ENCODE measurements around the gene TFR2. TPM values are rescaled to one million over a fixed set of nuclear protein-coding genes. Genes with fewer than 3 reads are reported as not detected.

The TFR2 gene
- total RNA-seq, 2 donors from 2014 or later: 0.57 to 0.83 TPM

Other genes with a start within 250 kb of the TFR2 start
- gene ZCWPW1, start 212.8 kb downstream of the TFR2 start, total RNA-seq: 1 to 10 TPM; 2.9 to 3.5 TPM
- 10 to 100 TPM; 19.8 to 21.8 TPM for gene MEPCE, start 211.7 kb downstream of the TFR2 start, total RNA-seq
- 10 to 100 TPM; 16.7 to 23.9 TPM for gene PPP1R35, start 205.1 kb downstream of the TFR2 start, total RNA-seq
- gene SPACDR, start 177.3 kb downstream of the TFR2 start, total RNA-seq: under 1 TPM in 1 of 2 donors, not detected in 1; 0.62 TPM
- gene TSC22D4, start 162.3 kb downstream of the TFR2 start, total RNA-seq: 10 to 100 TPM; 25.3 to 29.1 TPM
- gene NYAP1, start 157.6 kb downstream of the TFR2 start, total RNA-seq: 1 to 10 TPM in 1 of 2 donors, under 1 TPM in 1; 0.86 to 1.4 TPM
- 10 to 100 TPM; 18.8 to 20.4 TPM for gene AGFG2, start 102.3 kb downstream of the TFR2 start, total RNA-seq
- 1 to 10 TPM; 2.8 to 5.0 TPM for gene SAP25, start 67.7 kb downstream of the TFR2 start, total RNA-seq
- 10 to 100 TPM; 28.5 to 30.7 TPM for gene LRCH4, start 55.4 kb downstream of the TFR2 start, total RNA-seq
- gene FBXO24, start 55.2 kb downstream of the TFR2 start, total RNA-seq: under 1 TPM; 0.14 to 0.51 TPM
- 100 to 1,000 TPM in 1 of 2 donors, 10 to 100 TPM in 1; 79.5 to 230 TPM for gene PCOLCE, start 39.2 kb downstream of the TFR2 start, total RNA-seq
- gene MOSPD3, start 29.0 kb downstream of the TFR2 start, total RNA-seq: 10 to 100 TPM; 10.8 to 16.3 TPM
- gene ACTL6B, start 14.9 kb upstream of the TFR2 start, total RNA-seq: not detected
- 100 to 1,000 TPM; 173 to 199 TPM for gene GNB2, start 32.2 kb upstream of the TFR2 start, total RNA-seq
- gene GIGYF1, start 52.7 kb upstream of the TFR2 start, total RNA-seq: 10 to 100 TPM; 23.1 to 25.8 TPM
- gene POP7, start 64.6 kb upstream of the TFR2 start, total RNA-seq: 10 to 100 TPM; 17.1 to 23.0 TPM
- not detected for gene EPO, start 78.9 kb upstream of the TFR2 start, total RNA-seq
- not detected for gene ZAN, start 92.0 kb upstream of the TFR2 start, total RNA-seq
- gene EPHB4, start 186.0 kb upstream of the TFR2 start, total RNA-seq: 10 to 100 TPM; 31.4 to 46.6 TPM
- 10 to 100 TPM; 15.6 to 22.8 TPM for gene SLC12A9, start 211.2 kb upstream of the TFR2 start, total RNA-seq
- gene TRIP6, start 225.8 kb upstream of the TFR2 start, total RNA-seq: 10 to 100 TPM; 55.7 to 58.7 TPM
- 10 to 100 TPM; 78.0 to 91.2 TPM for gene SRRT, start 233.6 kb upstream of the TFR2 start, total RNA-seq
- gene UFSP1, start 248.2 kb upstream of the TFR2 start, total RNA-seq: 1 to 10 TPM; 2.7 to 3.3 TPM